Astrocyte (in vitro differentiated cells and primary cell): Measurements from ENCODE around the gene LYZ. TPM values are rescaled to one million over a fixed set of nuclear protein-coding genes. Genes with fewer than 3 reads are reported as not detected.

Experiments
- DNase-seq: peaks from one replicate; pipeline ENCODE4 v3.0.0-alpha.2; 2010; ENCODE audit warnings: low read depth
- FAIRE-seq: peaks from 2 replicates; lab custom pipeline; 2011; peaks lifted over from hg19 to GRCh38; lab: Jason Lieb, UNC
- H2AFZ ChIP-seq: 2 replicates; pipeline ENCODE4 v1.6.0; 2012; ENCODE audit warnings: low read depth, low read length, inconsistent platforms
- H3K27ac ChIP-seq: 2 replicates; pipeline ENCODE4 v1.5.1; 2011; ENCODE audit warnings: low read depth, low read length, inconsistent platforms
- H3K27me3 ChIP-seq: 2 replicates; pipeline ENCODE4 v1.6.0; 2011; ENCODE audit warnings: low read length, inconsistent platforms; ENCODE audit not compliant: insufficient read depth
- H3K36me3 ChIP-seq: 2 replicates; pipeline ENCODE4 v1.5.1; 2011; ENCODE audit warnings: low read length, inconsistent platforms; ENCODE audit not compliant: insufficient read depth
- H3K4me1 ChIP-seq: 2 replicates; pipeline ENCODE4 v1.5.1; 2011; ENCODE audit warnings: low read length, inconsistent platforms; ENCODE audit not compliant: insufficient read depth
- H3K4me2 ChIP-seq: 2 replicates; pipeline ENCODE4 v1.6.0; 2012; ENCODE audit warnings: low read length, inconsistent platforms
- H3K4me3 ChIP-seq: 2 replicates; pipeline ENCODE4 v1.5.1; 2011; ENCODE audit warnings: low read depth, mild to moderate bottlenecking, low read length, inconsistent platforms; ENCODE audit not compliant: insufficient read depth
- H3K79me2 ChIP-seq: 2 replicates; pipeline ENCODE4 v1.6.0; 2012; ENCODE audit warnings: mild to moderate bottlenecking, low read length, inconsistent platforms; ENCODE audit not compliant: insufficient read depth
- H3K9ac ChIP-seq: 2 replicates; pipeline ENCODE4 v1.6.0; 2012; ENCODE audit warnings: mild to moderate bottlenecking, low read length, inconsistent platforms
- H3K9me3 ChIP-seq: 2 replicates; pipeline ENCODE4 v1.5.1; 2012; ENCODE audit warnings: low read depth, mild to moderate bottlenecking, low read length, inconsistent platforms; ENCODE audit not compliant: insufficient read depth
- H4K20me1 ChIP-seq: 2 replicates; pipeline ENCODE4 v1.6.0; 2012; ENCODE audit warnings: low read length, inconsistent platforms; ENCODE audit not compliant: insufficient read depth
- H3K27ac Mint-ChIP-seq: one replicate; pipeline ENCODE4 v1.8.0; 2021; ENCODE audit warnings: mild to moderate bottlenecking, mixed read lengths; ENCODE audit not compliant: unreplicated experiment
- H3K27me3 Mint-ChIP-seq: one replicate; pipeline ENCODE4 v1.8.0; 2021; ENCODE audit warnings: low read depth, mixed read lengths; ENCODE audit not compliant: unreplicated experiment
- H3K36me3 Mint-ChIP-seq: one replicate; pipeline ENCODE4 v1.8.0; 2021; ENCODE audit warnings: low read depth, mixed read lengths; ENCODE audit not compliant: unreplicated experiment
- H3K4me1 Mint-ChIP-seq: one replicate; pipeline ENCODE4 v1.8.0; 2021; ENCODE audit warnings: low read depth, mixed read lengths; ENCODE audit not compliant: unreplicated experiment
- H3K4me3 Mint-ChIP-seq: one replicate; pipeline ENCODE4 v1.8.0; 2021; ENCODE audit warnings: mild to moderate bottlenecking, moderate library complexity, mixed read lengths; ENCODE audit not compliant: unreplicated experiment
- H3K9me3 Mint-ChIP-seq: one replicate; pipeline ENCODE4 v1.8.0; 2021; ENCODE audit warnings: mild to moderate bottlenecking, mixed read lengths; ENCODE audit not compliant: unreplicated experiment
- CTCF ChIP-seq: IDR thresholded peaks from 2 replicates; pipeline ENCODE4 v1.5.1; 2011; ENCODE audit warnings: low read depth, mild to moderate bottlenecking, inconsistent platforms, low read length, moderate library complexity; ENCODE audit not compliant: insufficient read depth
- EZH2 ChIP-seq: IDR thresholded peaks from 2 replicates; pipeline ENCODE4 v1.6.1; 2012; ENCODE audit warnings: mild to moderate bottlenecking, low read length, inconsistent platforms; ENCODE audit not compliant: insufficient read depth
- total RNA-seq: library from RNA; stranded (reverse); gene quantifications from 2 replicates; pipeline ENCODE4 v1.2.1, GENCODE V29; 2021

LYZ gene
- total RNA-seq, 1 donor from 2014 or later, result 0.45 TPM

GRCh38 chr12:69345077-69345476, 3.1 kb upstream of the LYZ start:
- no peaks in the 10 kb centered on the region for H3K9me3 ChIP-seq
- no peak overlapping the region for H2AFZ ChIP-seq
- FAIRE-seq (no peak), DNase-seq (no peak)
- no peaks in the 10 kb centered on the region for H3K4me1 ChIP-seq
- H3K36me3 ChIP-seq, result no peaks in the 10 kb centered on the region
- no peak overlapping the region for H3K4me3 Mint-ChIP-seq
- no peak overlapping the region for H3K4me3 ChIP-seq
- H3K36me3 Mint-ChIP-seq, result no peaks in the 10 kb centered on the region
- H3K27me3 Mint-ChIP-seq, result peaks cover 5% of the 10 kb centered on the region
- H3K4me2 ChIP-seq, result no peak overlapping the region
- no peaks in the 10 kb centered on the region for H4K20me1 ChIP-seq
- H3K9me3 Mint-ChIP-seq, result no peaks in the 10 kb centered on the region
- TF ChIP-seq CTCF (no peak), EZH2 (no peak)
- H3K4me1 Mint-ChIP-seq, result peaks cover 3% of the 10 kb centered on the region
- H3K27me3 ChIP-seq, result peaks cover 8% of the 10 kb centered on the region
- H3K27ac Mint-ChIP-seq, result no peak overlapping the region
- no peak overlapping the region for H3K9ac ChIP-seq
- no peak overlapping the region for H3K27ac ChIP-seq
- no peaks in the 10 kb centered on the region for H3K79me2 ChIP-seq

GRCh38 chr12:69345742-69346141, 2.4 kb upstream of the LYZ start:
- Mint-ChIP-seq H3K36me3 (no peaks in the 10 kb centered on the region), H3K27me3 (peaks cover 5% of the 10 kb centered on the region), H3K9me3 (no peaks in the 10 kb centered on the region), H3K4me1 (peaks cover 3% of the 10 kb centered on the region), H3K27ac (no peak overlapping the region), H3K4me3 (no peak overlapping the region)
- H3K4me2 ChIP-seq, result no peak overlapping the region
- H3K36me3 ChIP-seq, result no peaks in the 10 kb centered on the region
- DNase-seq (no peak), FAIRE-seq (no peak)
- no peaks in the 10 kb centered on the region for H4K20me1 ChIP-seq
- H3K9me3 ChIP-seq, result no peaks in the 10 kb centered on the region
- H3K27me3 ChIP-seq, result peaks cover 6% of the 10 kb centered on the region
- no peaks in the 10 kb centered on the region for H3K79me2 ChIP-seq
- H3K27ac ChIP-seq, result no peak overlapping the region
- H3K4me1 ChIP-seq, result no peaks in the 10 kb centered on the region
- no peak overlapping the region for H2AFZ ChIP-seq
- H3K4me3 ChIP-seq, result no peak overlapping the region
- TF ChIP-seq CTCF, result no peak
- no peak for TF ChIP-seq EZH2
- no peak overlapping the region for H3K9ac ChIP-seq

GRCh38 chr12:69350002-69350626, 1.9 kb downstream of the LYZ start:
- no peaks in the 10 kb centered on the region for H3K36me3 ChIP-seq
- H3K27ac ChIP-seq, result no peak overlapping the region
- no peak for DNase-seq
- H3K9me3 Mint-ChIP-seq, result no peaks in the 10 kb centered on the region
- H3K4me1 ChIP-seq, result no peaks in the 10 kb centered on the region
- H3K9me3 ChIP-seq, result no peaks in the 10 kb centered on the region
- no peak overlapping the region for H3K9ac ChIP-seq
- no peak for FAIRE-seq
- no peak overlapping the region for H3K4me3 ChIP-seq
- H3K79me2 ChIP-seq, result no peaks in the 10 kb centered on the region
- no peaks in the 10 kb centered on the region for H3K36me3 Mint-ChIP-seq
- H3K27me3 Mint-ChIP-seq, result no peaks in the 10 kb centered on the region
- peaks cover 6% of the 10 kb centered on the region for H3K4me1 Mint-ChIP-seq
- TF ChIP-seq EZH2 (no peak), CTCF (no peak)
- no peaks in the 10 kb centered on the region for H3K27me3 ChIP-seq
- no peak overlapping the region for H3K4me3 Mint-ChIP-seq
- no peaks in the 10 kb centered on the region for H4K20me1 ChIP-seq
- no peak overlapping the region for H2AFZ ChIP-seq
- no peak overlapping the region for H3K27ac Mint-ChIP-seq
- no peak overlapping the region for H3K4me2 ChIP-seq
